LHCN-M2 (cell line): ENCODE measurements around the gene PLPP4. TPM values are rescaled to one million over a fixed set of nuclear protein-coding genes. Genes with fewer than 3 reads are reported as not detected.

ENCODE experiments used
- DNase-seq: peaks from one replicate; pipeline ENCODE4 v3.0.0-alpha.2; 2012; ENCODE audit warnings: low read depth
- total RNA-seq: library from RNA; depleted of rRNA; stranded (reverse); fragments of >200 nt; gene quantifications from 2 replicates; pipeline ENCODE4 v1.2.3, GENCODE V29; 2014

PLPP4 gene
- total RNA-seq, 1 experiment from 2014 or later, result 0.46 TPM

DNA sequence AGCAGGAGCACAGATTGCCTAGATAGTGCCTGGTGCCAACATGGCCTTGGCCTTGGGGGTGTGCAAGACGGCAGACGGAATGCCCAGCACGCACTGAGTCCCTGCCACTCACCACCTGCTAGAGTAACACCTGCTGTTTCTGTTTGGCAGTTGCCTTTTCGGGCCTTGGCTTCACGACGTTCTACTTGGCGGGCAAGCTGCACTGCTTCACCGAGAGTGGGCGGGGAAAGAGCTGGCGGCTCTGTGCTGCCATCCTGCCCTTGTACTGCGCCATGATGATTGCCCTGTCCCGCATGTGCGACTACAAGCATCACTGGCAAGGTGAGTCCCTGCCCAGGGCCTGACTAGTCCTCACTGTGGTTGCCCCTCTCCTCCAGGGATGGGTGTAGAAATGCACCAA lies 118.0 kb downstream of the PLPP4 start:
- DNase-seq, result no peak

DNA sequence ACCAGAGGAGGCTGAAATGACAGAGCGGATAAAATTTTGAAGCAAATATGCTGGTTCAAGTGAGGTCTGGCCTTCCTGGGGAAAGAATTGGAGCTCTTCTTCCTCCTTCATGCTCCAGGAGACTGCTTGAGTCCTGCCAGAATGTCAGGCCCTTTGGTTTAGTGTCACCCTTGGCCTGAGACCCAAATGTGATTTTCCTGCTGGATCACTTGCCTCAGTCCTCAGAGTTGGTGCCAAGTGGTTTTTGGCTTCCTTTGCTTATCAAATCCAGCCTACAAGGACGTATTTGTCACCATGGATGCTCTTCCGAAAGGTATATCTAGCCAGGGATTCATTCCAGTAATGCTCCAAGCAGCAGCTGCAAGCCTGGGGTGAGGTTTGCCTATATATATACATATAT lies 118.4 kb downstream of the PLPP4 start:
- DNase-seq, result no peak

DNA sequence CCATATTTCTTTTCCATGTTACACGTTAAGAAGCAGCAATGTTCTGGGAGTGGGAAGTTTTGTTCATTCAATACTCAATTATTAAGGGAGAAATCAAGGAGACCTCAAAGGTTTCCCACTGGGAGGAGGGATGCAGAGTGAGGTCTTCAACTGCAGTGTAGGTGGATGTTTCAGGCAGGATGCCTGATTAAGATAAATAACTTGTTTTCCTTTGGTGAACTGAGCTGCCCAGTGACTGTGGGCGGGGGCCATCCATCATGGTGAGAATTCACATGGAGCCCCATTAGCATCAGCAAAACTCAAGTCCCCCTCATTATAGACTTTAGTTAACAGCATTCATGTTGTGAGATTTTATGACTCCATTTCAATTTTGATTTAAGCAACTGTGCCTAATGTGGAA lies 121.1 kb downstream of the PLPP4 start:
- DNase-seq, result no peak

DNA sequence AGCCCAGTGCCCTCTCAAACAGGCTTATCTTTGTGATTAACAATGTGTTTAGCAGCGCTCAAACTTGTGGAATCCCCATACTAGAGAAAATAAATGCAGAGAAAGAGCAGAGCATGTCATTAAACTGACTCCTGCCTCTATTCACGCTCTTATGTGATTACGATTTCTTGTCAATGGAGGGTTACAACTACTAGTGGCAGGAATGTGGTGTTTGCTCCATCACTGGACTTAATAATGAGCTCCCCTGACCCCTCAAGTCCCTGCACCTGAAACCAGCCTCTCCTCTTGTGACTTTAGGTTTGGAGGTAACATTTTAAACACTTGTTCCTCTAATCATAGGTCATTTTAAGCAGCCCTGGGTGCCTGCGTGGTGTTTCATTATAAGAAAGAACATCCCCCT lies 121.9 kb downstream of the PLPP4 start:
- DNase-seq, result no peak

DNA sequence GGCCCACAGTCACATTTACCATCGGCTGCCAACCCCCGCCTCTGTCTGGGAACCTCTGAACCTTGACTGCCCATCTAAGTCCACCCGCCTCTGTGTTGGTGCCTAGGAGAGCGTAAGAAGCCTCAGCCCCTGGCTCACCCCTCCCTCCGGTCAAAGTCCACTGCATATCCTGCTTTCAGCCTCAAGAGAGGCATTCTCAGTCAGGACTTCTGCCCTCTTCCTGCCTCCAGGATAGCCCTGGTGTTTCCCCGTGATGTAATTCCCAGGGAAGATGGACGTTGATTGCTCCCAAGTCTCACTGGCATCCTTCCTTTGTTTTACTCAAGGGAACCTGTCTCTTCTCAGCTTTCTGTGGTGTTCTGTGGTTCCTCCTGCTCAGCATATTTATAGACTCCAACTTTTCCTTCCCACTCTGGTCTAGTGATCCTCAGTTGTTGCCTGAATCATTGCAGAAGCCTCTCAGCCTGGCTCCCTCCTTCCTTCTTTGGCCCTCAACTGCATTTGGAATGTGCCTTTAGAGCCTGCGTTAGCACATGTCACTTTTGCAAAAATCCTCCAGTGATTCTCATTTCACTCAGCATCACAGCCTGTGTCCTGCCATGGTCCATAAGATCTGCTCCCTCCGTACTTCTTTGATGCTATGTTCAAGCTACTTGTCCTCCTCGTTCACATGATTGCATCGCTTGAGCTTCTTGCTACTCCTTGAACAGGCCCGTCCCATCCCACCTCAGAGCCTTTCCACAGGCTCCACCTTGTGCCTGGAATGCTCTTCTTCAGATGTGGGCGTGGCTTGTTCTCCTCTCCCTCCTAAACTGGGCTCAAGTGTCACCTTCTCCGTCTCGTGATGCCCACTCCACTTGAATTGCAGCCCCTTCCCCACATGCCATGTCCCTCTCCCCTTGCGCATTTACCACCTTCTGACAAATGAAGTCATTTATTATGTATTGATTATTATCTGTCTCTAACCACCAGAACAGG lies 124.2 kb downstream of the PLPP4 start:
- no peak for DNase-seq

DNA sequence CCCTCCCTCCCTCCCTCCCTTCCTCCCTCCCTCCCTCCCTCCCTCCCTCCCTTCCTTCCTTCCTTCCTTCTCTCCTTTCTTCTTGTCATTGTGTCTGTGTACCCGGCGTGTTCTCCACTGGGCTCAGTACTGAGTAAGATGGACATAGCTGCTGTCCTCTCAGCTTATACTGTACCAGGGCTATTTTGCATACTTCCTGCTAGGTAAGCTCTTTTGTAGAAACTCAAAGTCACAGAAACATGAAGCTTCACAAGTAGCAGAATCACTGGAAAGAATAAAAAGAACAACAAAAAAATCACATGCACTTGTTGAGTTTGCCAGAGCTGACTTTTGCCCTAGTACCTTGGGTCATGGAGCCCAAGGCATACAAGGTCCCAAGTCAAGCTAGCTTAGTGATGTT lies 125.7 kb downstream of the PLPP4 start:
- no peak for DNase-seq

DNA sequence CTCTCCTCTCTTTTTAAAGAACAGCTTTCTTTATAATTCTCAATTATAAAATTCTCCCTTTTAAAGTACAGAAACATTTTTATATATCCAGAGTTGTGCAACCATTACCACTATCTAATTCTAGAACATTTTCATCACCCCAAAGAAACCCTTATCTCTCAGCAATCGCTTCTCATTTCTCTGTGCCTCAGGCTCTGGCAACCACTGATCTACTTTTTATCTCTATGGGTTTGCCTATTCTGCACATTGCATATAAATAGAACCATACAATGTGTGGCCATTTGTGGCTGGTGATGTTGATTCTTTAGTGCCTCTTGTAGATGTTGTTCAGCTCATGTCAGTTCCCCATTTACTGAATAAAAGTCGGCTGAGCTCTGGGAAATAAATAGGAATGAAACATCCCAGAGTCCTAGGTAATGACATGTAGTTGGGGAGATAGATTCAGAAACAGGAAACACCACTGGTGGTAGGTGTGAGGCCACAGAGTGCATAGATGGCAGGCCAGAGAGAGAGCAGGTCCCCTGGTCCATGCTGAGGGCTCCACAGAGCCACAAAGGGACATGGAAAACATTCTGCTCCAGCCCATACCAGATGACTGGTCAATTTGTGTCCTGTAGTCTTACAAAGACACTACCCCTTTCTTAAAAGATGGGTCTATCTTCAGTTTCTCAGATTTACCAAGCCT lies 126.5 kb downstream of the PLPP4 start:
- DNase-seq, result no peak

DNA sequence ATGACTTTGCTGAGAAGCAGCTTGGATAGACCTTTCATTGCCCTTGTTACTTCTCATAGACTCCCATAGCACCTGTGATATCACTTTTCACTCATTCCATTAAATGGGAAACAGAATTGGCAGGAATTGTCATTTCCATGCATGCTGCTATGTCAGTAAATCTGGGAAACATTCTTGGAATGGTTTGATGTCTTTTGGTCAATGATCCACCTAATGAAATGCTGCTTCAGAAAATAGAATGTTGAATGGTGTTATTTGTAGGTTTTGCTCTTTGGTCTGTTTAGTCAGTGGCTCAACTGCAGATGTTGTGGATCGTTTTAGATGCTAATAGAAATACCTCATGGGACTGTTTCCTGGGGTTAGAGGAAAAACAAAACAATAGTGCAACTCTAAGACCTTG lies 127.8 kb downstream of the PLPP4 start:
- no peak for DNase-seq

DNA sequence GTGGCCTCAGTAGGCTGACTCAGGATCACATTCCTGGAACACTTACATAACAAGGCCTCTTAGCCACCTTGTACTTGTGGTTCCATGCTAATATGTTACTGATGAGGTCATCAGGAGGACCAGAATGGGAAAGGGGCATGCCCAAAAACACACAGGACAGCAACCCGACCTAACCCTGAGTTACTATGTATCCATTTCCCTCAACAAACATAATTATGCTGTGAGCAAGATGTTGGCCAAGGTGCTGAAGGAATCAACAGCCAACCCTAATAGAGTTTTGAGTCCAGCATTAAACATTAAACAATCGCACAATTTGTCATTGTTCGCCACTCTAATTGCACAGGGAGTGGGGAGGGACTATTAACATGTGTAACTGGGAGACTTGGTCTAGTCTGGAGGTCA lies 129.4 kb downstream of the PLPP4 start:
- DNase-seq, result peak; percentile 8

DNA sequence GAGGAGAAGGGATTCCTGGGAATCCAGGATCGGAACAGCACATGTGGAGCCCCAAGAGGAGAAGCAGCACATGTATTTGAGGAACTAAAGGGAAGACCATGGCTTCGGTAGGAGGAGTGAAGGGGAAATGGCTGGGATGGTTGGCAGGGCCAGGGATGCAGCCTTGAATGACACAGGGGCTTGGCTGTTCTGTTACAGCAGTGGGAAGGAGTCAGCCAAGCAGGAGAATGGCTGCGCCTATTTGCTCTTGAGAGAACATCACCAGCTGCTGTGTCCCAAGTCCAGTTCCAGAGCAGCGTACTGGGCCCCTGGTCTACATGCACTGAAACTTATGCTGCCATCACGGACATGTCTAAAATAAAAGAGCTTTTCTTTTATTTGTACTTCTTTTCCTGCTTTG lies 130.0 kb downstream of the PLPP4 start:
- DNase-seq, result no peak

DNA sequence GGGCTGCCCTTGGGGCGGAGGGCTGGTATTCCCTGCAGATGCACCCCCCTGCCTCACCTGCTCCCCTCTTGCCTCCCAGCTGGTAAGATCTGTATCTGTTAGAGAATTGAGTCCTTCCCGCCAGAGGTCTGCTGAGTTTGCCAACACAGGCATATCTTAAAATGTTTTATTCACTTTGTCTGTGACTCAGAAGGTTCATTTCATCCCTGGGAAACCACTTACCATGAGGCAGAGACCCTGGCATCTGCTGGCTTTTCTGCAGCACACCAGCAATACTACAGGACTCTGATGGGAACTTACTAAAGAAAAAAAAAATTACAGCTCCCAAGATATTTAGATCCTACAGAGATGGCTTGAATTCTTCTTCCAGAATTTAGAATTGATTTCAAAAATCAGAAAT lies 131.3 kb downstream of the PLPP4 start:
- no peak for DNase-seq

DNA sequence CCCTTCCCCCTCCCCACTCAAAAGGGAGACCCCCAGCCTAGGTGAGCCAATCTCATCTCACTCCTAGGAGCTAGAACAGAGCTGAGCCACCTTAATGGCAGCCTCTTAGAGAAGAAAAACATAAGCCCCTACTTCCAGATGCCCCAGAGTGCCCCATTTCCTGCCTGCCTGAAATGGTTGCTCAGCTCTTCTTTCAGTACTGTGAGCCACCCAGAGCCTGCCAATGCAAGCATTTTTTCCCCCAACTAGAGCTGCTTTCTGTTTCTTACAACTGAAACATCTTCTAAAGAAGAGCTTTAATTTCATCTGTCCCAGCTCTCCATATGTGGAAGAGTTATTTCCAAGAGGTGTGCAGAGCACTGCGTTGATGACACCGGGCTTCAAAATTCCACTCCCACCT lies 136.7 kb downstream of the PLPP4 start:
- DNase-seq, result no peak

DNA sequence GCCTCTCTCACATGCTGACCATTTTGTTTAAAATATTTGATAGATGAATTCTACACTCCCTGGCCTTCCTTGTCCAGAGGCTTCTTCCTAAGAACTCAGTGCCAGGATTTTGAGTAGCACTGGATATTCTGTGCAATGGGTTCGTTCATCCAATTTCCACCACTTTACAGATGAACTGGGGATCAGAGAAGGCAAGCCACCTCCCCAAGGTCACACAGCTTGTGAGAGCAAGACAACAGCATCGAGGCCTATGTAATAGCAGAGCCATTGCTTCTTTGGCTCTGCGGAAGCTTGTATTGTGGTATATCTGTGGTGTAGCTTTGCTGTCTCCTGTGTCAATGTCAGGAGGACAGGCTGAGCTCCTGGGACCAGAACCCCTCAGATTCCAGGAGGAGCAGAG lies 140.9 kb downstream of the PLPP4 start:
- no peak for DNase-seq

DNA sequence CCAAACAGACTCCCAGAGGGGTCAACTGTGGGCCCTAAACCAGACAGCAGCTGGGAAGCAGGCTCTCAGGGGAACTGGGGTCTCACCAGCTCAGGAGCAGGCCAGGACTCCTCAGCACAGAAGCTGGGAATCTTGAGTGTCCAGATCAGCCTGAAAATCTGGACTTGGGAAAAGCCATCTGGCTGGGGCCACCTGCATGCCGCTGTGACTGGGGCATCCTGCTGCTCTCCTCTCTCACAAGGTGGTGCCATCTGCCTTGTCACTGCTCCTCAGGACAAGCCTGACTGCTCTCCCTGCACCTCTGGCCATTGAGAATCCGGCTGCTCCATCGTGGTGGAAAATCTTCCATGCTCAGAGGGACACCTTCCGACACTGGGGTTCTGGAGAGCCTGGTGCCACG lies 141.4 kb downstream of the PLPP4 start:
- DNase-seq, result no peak

DNA sequence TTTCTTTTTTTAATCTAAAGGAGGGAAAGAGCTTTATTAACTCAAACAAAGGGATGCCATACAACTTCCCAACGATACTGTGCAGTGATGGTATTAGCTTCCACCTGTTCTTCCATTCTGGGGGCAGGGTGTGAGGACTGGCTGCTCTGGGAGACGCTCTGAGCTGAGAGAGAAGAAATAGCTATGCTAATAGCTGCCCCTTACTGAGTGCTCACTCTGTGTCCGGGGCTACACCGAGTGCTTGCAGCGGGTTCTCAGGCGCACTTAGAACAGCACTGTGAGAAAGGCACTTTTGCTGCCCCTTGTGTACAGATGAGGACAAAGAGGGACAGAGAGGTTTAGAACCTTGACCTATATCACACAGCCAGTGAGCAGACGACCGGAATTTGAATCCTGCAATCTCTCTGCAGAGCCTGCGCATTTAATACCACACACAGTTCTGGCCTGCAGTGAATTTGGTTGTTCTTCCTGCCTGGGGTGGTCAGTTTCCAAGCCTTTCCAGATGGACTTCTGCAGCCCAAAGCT lies 142.2 kb downstream of the PLPP4 start:
- DNase-seq, result no peak

DNA sequence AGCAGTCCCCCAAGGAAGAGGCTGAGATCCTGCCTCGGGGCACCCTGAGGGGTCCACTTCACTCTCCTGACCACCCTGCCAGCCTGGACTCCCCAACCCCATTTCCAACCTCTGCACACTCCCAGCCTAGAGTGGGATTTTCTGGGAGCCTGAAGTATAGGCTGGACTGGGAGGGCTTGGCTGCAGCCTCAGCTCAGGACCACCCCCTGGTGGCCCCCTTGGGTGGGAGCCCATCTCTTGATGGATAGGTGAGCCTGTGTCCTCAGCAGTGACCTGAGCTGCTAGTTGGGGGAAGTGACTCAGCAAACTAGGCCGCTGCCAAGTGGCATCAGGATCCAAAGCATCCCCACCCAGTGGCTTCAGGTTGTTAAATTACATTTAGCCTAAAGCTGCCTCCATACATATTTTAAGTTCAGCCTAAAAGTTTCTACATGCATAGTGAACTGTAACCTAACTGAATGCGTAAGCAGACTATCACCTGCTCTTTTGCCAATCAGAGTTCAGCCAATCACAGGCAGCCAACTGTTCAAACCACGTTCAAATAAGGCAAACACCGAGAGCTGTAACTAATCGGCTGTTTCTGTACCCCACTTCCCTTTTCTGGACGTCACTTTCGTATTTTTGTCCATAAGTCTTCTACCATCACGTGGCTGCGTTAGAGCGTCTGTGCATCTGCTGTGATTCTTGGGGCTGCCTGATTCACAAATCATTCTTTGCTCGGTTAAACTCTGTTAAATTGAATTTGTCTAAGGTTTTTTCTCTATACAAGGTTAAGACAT lies 144.0 kb downstream of the PLPP4 start:
- DNase-seq, result no peak

DNA sequence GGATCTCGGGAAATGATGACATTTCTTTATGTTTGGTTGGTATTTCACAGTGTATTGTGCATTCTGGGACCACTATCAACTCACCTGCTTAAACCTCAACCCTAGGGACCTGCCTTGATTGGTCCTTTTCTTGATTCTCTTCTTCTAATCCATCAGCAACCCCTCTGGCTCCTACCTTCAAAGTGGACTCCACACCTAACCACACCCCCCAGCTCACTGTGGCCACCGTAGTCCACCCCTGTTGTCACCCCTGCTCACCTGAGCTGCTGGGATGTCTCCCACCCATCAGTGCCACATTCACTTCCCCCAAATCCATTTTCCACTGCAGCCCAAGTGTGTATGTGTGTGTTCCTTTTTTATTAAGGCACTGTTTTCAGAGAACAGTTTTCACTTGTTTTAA lies 145.0 kb downstream of the PLPP4 start:
- no peak for DNase-seq

DNA sequence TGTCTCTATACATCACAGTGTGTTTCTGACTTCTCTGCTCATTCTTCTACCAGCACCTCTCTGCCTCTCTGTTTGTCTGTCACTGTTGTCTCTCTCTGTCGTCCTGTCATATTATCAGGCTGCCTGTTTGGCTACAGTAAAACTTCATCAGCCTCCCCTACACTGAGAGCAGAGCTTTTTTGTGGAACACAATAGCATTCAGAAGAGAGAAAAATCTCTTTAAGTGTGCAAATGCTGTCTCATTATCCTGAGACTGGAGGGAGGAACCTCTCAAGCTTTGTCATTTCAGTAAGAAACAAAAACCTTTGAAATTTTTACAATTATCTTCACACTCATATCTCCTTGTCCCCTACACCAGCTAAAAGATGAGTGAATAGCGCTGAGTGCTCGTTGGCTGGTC lies 148.4 kb downstream of the PLPP4 start:
- DNase-seq, result no peak

DNA sequence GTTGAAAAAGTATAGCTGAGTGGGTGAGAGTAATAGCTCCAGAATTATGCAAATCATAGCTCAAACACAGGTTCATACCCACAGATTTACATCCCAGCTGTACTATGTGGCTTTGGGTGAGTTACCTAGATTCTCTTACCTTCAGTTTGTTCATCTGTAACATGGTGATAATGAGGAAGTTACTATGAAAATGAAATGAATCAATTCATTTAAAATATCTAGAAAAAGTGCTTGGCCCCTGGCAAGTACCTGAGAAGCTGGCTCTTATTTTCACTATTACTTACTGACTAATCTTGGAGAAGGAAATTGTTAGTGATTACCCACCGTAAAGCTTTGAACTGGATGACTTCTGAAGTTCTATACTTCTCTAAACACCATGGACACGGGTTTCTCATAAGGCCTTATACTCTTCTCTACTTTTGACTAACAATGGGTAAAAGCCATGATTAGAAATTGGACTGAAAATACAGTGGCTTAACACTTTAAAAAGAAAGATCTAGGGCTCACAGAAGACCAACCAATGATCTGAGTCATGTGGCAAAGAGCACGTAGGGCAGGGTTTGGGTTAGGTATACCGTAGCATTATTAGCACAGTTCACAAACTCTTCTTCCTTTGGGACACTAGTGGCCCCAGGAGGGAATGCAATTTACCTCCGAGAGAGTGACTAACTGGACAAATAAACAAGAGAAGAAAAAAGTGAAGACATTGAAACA lies 149.2 kb downstream of the PLPP4 start:
- no peak for DNase-seq

DNA sequence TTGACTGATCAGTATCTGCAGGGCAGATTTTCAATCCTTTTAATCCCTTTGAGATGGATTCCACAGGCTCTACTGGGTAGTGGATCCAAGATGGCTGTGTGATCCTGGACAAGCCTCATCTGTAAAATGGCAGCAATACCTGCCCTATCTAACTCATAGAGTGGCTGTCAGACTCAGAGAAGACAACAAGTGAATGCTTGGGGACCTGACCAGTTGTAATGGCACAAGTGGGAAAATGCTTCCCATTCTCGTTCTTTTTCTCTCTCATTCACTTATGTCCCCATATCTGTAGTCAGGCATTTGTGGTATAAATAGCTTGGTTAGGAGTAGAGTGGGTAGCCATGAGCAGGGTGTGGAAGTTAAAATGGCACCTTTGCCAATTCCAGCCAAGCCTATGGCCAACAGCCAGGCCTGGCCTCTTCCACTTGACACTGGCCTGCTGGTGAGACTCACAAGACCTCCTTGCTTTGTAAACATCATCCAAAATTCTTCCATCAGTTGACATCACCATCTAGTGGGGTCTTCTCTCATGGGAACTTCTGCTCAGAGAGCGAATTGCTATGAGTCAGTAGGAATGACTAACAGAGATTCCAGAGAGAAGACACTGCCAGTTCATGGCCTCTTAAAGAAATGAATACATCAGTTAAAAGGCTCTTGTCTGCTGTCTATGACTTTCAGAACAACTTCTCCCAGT lies 150.1 kb downstream of the PLPP4 start:
- peak; percentile 25 for DNase-seq
